ENCODE measurements around the gene USH2A. TPM values are rescaled to one million over a fixed set of nuclear protein-coding genes. Genes with fewer than 3 reads are reported as not detected.

USH2A gene
- total RNA-seq, 4 donors from 2014 or later, result 0.03 to 0.25 TPM; not detected in 2

- TF ChIP-seq CTCF (IDR thresholded peaks at IDR 0.05), result no peak
- intact Hi-C loops (cut with DNase I; ENCODE audit: low total_unique reads), result no loop called here
- no peak for DNase-seq (ENCODE audit: low spot score in 2 of 2)
- WGBS, 2 donors, result 77 to 86% methylated on average over 3 of the region's 3 CpGs
- no peak overlapping the region for H3K4me3 ChIP-seq (ENCODE audit: low read depth, poor library complexity, severe bottlenecking)
These were observed 222.3 kb downstream of the USH2A start for GRCh38 chr1:216200941-216201340.

- no peak for TF ChIP-seq POLR2A (IDR thresholded peaks at IDR 0.05)
- TF ChIP-seq CTCF (IDR thresholded peaks at IDR 0.05), result no peak
- WGBS, 2 donors, result 59 to 69% methylated on average over 1 of the region's 1 CpG
- no peak for DNase-seq (ENCODE audit: low spot score in 2 of 2)
- intact Hi-C loops (cut with DNase I; ENCODE audit: low total_unique reads), result loop anchor here (5.0 kb wide), 1 partner anchor 1763 kb away; no protein-coding TSS in a partner anchor
- no peak overlapping the region for H3K4me3 ChIP-seq (ENCODE audit: low read depth, poor library complexity, severe bottlenecking)
These were observed 228.5 kb downstream of the USH2A start for GRCh38 chr1:216194721-216195120.

GRCh38 chr1:216193839-216194443 lies 229.3 kb downstream of the USH2A start:
- WGBS, 2 donors, result 83% methylated on average over 7 of the region's 7 CpGs
- TF ChIP-seq POLR2A (IDR thresholded peaks at IDR 0.05) (no peak), CTCF (IDR thresholded peaks at IDR 0.05) (no peak)
- DNase-seq (ENCODE audit: low spot score in 2 of 2), result no peak
- H3K4me3 ChIP-seq (ENCODE audit: low read depth, poor library complexity, severe bottlenecking), result no peak overlapping the region
- intact Hi-C loops (cut with DNase I; ENCODE audit: low total_unique reads), result no loop called here

- no peak overlapping the region for H3K4me3 ChIP-seq (ENCODE audit: low read depth, poor library complexity, severe bottlenecking)
- no peak for DNase-seq (ENCODE audit: low spot score in 2 of 2)
- WGBS, 2 donors, result 66 to 72% methylated on average over 4 of the region's 4 CpGs
- intact Hi-C loops (cut with DNase I; ENCODE audit: low total_unique reads), result no loop called here
- TF ChIP-seq CTCF (IDR thresholded peaks at IDR 0.05) (no peak), POLR2A (IDR thresholded peaks at IDR 0.05) (no peak)
These were observed 232.8 kb downstream of the USH2A start for GRCh38 chr1:216190438-216190837.

- DNase-seq (ENCODE audit: low spot score in 2 of 2), result no peak
- intact Hi-C loops (cut with DNase I; ENCODE audit: low total_unique reads), result no loop called here
- WGBS, 2 donors, result 53 to 68% methylated on average over 2 of the region's 2 CpGs
- TF ChIP-seq POLR2A (IDR thresholded peaks at IDR 0.05) (no peak), CTCF (IDR thresholded peaks at IDR 0.05) (no peak)
- no peak overlapping the region for H3K4me3 ChIP-seq (ENCODE audit: low read depth, poor library complexity, severe bottlenecking)
These were observed 236.4 kb downstream of the USH2A start for GRCh38 chr1:216186816-216187215.

GRCh38 chr1:216186141-216186540 lies 237.1 kb downstream of the USH2A start:
- intact Hi-C loops (cut with DNase I; ENCODE audit: low total_unique reads), result no loop called here
- 73 to 80% methylated on average over 2 of the region's 2 CpGs for WGBS, 2 donors
- no peak for DNase-seq (ENCODE audit: low spot score in 2 of 2)
- TF ChIP-seq CTCF (IDR thresholded peaks at IDR 0.05) (no peak), POLR2A (IDR thresholded peaks at IDR 0.05) (no peak)
- no peak overlapping the region for H3K4me3 ChIP-seq (ENCODE audit: low read depth, poor library complexity, severe bottlenecking)

Measured in lower leg skin (tissue), 4 donors.